Measurements from ENCODE around the gene FGF1.

DNA sequence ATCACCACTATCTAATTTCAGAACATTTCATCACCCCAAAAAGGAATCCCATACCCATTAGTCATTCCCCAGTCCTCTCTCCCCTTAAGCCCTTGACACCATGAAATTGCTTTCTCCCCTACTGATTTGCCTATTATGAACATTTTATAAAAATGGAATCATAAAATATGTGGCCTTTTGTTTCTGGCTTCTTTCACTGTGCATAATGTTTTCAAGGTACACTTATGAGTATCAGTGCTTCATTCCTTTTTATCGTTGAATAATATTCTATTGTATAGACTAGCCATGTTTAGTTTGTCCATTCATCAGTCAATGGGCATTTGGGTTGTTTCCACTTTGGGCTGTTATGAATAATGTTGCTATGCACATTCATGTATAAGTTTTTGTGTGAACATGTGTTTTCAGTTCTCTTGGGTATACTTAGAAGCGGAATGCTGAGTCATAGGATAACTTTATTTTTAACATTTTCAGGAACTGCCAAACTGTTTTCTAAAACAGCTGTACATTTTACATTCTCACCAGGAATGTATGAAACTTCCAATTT lies 40.4 kb upstream of the FGF1 start:
- TF ChIP-seq, protein P1, sequence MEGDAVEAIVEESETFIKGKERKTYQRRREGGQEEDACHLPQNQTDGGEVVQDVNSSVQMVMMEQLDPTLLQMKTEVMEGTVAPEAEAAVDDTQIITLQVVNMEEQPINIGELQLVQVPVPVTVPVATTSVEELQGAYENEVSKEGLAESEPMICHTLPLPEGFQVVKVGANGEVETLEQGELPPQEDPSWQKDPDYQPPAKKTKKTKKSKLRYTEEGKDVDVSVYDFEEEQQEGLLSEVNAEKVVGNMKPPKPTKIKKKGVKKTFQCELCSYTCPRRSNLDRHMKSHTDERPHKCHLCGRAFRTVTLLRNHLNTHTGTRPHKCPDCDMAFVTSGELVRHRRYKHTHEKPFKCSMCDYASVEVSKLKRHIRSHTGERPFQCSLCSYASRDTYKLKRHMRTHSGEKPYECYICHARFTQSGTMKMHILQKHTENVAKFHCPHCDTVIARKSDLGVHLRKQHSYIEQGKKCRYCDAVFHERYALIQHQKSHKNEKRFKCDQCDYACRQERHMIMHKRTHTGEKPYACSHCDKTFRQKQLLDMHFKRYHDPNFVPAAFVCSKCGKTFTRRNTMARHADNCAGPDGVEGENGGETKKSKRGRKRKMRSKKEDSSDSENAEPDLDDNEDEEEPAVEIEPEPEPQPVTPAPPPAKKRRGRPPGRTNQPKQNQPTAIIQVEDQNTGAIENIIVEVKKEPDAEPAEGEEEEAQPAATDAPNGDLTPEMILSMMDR (IDR thresholded peaks at IDR 0.05): no peak
- no peak for TF ChIP-seq POLR2A (IDR thresholded peaks at IDR 0.05)
